ENCODE results near the gene IRX4.
"Not testable (repeated sequence)": the region's sequence is repeated elsewhere in the genome, so short reads cannot be mapped to it uniquely, and the experiment has no call there.

Gene IRX4

DNA sequence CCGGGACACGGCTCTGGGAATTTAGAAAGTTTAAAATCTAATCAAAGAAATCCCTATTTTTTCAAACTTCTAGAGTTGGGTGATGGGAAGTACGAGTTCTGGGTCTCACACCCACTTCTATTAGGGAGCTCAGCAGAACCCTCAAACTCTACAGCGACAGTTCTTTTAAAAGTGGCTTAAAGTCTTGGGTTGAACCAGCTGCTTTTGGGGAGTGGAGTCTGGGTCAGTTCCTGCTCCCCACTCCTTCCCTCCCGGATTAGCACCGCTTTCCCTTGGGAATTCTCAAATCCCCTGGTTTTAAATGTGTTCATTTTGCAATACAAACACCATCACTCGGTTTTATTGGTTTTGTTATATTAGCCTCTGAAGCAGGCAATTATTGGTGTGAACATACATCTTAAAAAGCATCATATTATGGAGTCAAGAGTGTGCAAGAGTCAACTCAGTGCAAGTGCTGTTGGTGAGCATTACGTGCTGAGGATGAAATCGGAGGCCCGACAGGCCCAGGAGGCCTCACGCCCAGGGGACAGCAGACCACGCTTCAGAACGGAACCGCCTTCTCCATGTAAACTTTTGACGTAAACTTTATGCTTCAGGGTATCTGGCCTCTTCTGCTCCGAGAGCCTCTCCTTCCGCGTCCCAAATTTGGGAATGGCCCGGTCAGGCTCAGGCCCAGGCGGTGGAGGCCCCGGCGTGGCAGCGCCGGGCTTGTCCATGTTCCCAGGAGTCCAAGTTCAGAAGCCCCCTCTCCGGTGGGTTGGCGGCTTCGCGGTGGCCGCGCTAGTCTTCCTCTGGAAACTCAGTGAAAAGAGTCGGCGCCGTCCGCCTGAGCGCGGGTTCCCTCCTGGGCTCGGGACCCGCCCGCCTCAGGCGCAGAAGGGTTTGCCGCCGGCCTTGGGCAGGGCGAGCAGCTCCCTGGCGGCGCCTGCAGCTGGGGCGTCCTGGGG is 5.3 kb downstream of the IRX4 start:
- DNase-seq, result no peak

DNA sequence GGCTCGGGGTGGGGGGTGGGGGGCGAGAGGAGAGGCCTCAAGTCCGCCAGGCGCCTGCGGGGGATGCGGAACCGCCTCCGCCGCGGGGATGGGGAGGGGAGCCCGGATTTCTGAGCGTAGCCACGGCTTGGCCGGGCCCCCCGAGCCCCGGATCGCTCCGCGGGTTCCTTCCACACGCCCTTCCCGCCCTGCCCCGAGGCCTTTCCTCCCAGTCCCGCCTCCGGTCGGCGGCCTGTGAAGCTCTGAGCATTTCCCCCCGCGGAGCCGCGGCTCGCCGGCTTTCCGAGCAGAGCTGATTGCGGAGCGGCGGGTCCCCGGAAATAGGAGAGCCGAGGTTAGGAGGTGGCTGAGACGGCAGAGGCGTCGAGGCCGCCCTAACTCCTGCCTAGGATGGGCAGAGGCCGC is 6.1 kb downstream of the IRX4 start:
- no peak for DNase-seq

DNA sequence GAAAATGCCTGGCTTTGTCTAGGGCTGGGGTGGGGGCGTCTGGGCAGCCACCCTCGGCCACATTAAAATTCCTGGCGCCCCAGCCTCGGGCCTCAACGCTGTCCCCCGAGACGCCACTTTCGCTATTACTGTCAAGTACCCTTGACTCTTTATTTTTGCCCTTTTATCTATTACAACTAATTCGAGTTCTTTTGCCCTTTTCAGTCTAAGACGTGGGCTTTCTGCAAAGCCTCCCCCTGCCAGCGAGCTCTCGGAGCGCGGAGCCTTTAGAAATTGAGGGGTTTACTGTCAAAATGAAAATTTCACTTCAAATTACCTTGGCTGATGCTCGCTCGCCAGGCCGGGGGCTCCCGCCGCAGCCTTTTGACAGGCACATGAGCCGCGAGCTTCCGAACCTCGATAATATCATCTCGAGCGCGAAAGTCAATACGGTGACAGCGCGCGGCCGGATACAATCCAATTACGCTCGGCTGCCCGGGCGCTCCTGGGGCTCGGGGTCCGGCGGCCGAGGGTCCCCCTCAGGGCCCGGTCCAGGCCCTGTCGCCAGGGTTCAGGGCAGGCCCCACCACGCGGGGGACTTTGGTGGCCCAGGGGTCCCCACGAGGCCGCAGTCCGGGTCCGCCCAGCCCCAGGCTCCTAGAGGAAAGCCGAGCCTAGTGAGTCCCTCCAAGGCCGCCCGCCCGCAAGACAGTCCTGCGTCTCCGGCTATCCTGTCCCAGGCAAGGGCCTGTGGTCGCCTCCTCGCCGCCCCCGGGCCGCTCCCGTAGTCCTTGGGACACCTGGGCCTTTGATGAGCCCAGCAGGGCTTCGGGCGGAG is 6.7 kb downstream of the IRX4 start:
- DNase-seq, result no peak

DNA sequence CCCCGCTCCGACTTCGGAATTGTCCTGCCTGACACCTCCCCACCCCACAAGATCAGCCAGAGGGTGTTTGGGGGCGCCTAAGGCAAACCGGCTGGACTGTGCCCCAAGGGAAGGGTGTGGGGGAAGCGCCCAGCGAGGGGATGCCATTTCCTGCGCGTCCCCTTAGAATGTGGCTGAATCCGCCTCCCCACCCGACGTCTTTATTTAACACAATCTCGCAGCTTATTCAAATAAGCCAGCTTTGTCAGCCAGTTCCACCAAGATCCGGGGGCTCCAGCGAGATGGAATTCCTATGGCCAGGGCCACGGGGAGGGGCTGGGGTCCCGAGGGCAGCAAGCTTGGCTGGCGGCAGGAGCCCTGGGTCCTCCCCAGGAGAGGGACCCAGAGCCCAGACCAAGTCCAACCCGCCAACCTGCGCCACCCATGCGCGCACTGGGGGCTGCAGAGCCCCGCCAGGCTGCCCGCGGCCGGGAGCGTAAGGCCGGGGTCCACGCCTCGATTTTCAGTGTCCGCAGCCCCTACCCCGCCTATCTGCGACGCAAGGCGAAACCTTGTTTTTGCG is 7.4 kb downstream of the IRX4 start:
- DNase-seq, result no peak

DNA sequence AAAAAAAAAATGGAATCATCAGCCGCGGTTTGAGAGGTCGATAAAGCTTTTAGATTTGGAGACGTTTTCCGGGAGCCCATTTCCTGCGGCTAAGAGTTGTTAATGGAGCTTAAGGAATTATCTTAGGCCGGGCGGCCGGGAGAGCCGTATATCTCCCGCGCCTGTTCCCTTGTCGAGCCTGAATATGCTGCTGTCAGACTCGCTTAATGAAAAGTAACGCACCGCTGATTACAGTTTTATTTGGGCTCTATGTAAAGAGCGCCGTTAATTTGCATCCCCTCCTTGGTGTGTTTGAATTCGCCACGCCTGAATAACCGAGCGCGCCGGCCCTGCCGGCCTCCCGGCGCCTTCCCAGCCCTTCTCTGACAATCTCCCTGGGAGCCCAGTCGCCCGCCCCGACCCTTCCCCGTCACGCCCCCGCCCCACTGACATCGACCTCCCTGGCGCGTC is 7.9 kb downstream of the IRX4 start:
- DNase-seq, result no peak

DNA sequence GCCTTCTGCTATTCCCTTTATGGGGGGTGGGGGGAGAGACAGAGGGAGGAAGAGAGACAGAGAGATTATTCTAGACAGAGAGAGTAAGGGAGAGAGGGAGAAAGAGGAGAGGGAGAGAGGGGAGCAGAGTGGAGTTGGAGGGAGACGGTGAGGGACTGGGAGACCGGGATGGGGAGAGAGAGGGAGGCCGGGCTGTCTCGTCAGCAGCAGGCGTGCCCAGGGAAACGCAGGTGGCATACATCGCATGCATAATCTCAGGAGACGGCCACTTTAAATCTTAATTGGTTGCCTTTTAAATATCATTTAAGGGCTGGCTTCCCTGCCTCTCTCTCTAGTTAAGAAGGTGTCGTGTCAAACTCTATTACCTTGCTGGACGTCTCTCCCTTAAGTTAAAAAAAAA is 8.4 kb downstream of the IRX4 start:
- no peak for DNase-seq

DNA sequence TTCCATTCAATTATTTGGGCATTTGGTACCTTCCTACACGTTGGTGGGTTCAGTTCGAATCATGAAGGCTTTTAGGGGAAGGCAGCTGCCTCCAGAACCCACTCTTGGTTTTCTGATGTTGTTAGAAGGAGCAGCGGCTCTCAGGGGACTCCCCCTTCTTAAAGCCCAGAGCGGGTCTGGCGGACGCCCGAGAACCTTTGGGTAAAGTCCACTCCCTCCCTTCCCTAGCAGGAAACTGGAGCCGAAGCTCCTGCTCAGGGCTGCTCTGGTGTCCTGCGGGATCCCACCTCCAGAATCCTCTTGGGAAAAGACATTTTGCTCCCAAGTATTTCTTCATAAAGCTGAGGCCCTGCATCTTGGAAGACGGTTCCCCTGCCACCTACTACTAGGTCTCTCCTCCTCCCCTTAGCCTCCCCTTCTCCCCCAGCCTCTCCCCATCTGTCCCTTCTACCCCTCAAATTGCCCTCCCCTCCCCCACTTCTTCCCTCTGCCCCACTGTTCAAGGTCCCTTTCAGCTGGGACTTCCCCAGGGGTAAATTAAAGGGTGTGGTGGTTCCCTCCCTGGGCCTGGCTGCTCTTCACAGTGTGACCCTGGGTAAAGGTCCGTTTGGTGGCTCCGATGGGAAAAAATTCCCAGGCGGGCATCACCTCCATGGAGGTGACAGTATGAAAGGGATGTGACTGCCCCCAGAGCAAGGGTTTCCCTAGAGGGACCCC is 9.3 kb downstream of the IRX4 start:
- no peak for DNase-seq

DNA sequence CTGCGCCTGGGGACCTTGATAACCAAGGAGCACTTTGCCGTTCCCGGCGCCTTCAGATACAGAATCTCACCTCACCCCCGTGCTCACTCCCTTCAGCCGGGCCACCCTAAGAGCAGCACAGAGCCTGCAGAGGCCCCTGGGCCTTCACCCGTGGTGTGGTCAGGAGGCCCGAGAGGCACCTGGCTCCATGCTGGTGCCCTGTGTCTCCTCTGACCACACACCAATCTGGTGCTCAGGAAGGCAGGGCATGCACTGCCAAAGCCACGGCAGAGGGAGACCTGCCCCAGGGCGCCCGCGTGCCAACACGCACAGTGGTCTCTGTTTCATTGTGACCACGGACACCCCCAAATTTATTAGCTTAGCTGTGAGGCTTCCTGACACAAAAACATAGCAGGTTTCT is 11.3 kb downstream of the IRX4 start:
- no peak for DNase-seq

DNA sequence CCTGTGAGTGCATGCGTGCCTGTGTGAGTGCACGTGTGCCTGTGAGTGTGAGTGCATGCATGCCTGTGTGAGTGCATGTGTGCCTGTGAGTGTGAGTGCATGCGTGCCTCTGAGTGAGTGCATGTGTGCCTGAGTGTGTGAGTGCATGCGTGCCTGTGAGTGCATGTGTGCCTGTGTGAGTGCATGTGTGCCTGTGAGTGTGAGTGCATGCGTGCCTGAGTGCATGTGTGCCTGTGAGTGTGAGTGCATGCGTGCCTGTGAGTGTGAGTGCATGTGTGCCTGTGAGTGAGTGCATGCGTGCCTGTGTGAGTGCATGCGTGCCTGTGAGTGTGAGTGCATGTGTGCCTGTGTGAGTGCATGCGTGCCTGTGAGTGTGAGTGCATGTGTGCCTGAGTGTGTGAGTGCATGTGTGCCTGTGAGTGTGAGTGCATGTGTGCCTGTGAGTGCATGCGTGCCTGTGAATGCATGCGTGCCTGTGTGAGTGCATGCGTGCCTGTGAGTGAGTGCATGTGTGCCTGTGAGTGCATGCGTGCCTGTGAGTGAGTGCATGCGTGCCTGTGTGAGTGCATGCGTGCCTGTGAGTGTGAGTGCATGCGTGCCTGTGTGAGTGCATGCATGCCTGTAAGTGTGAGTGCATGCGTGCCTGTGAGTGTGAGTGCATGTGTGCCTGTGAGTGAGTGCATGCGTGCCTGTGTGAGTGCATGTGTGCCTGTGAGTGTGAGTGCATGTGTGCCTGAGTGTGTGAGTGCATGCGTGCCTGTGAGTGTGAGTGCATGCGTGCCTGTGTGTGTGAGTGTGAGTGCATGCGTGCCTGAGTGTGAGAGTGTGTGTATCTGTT is 12.1 kb downstream of the IRX4 start:
- not testable (repeated sequence) for DNase-seq

DNA sequence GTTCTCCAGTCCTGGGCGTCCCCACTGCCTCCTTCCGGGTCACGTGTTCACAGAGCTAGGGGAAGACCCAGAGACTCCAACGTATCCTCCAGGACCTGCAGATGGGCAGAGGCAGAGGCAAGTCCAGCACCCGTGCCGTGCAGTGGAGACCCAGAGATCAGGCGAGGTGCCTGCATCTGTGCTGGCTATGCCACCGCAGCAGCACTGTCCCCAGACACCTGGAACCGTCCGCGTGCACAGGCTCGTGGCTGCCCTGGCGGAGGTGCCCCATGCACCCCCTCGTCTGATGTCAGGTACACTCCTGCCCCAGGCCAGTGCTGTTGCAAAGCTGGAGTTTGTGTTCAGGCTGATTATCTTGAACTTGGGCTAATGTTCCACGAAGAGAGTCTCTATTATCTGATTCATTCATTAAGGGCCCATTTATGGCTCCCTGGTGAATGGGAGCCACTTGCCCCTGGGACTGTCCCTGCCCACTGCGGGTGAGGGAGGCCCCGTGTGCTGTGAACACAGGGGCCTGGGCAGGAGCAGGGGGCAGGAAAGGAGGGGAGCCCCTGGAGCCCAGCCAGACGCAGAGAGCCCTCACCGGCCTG is 13.7 kb downstream of the IRX4 start:
- DNase-seq, result no peak

DNA sequence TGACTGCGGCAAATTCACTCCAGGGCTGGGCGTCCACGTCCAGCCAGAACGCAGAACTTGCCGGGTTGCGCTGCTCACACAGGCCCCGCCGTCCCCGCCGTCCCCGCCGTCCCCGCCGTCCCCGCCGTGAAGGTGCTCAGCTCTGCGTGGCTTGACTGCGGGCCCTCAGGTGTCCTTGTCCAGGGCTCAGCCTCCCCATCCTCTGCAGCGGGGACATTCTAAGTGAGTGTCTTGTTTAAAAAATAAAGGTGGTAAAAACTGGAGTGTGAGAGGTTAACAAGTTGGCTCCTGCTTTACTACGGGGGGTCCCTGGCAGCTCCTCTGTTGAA is 14.9 kb downstream of the IRX4 start:
- no peak for DNase-seq

DNA sequence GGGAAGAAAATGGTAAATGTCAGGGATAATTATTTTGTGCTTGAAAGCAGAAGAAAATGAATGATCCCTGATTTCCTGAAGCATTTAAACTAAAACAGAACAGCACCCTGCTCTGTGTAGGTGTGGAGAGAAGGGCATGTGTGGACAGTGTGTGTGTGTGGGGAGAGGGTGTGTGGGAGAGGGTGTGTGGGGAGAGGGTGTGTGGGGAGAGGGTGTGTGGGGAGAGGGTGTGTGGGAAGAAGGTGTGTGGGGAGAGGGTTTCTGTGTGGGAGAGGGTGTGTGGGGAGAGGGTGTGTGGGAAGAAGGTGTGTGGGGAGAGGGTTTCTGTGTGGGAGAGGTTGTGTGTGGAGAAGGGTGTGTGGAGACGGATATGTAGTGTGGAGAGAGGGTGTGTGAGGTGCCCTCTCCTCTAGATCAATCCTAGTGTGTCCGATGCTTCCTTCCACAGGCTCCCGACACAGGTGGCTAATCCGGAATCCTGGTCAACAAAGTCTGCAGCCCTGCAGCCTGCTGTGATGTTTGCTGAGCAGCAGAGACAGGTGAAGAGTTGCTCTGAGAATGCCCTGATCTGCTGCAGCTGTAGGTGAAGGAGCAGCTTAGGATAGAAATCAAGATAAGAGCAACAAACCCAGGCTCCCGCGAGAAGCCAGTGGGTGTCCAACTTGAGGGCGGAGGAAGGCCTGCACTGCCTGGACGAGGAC is 15.5 kb downstream of the IRX4 start:
- no peak for DNase-seq

DNA sequence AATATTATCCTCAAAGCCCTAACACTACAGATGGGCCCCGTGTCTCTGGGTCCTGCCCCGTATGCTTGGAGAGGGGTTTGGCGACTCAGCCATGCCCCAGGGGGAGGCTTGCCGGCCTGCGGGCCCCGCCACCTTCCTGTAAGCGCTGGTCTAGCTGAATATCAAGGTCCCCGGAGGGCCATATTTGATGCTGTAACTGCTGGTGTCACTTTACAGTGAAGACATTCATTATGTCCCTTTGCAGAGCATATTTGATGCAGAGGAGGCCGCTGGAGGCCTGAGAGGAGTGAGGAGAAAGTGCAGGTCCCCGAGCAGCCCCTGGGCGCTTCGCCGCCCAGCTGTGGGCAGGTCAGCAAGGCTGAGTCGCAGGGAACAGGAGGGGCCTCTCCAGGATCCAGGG is 16.8 kb downstream of the IRX4 start:
- no peak for DNase-seq

DNA sequence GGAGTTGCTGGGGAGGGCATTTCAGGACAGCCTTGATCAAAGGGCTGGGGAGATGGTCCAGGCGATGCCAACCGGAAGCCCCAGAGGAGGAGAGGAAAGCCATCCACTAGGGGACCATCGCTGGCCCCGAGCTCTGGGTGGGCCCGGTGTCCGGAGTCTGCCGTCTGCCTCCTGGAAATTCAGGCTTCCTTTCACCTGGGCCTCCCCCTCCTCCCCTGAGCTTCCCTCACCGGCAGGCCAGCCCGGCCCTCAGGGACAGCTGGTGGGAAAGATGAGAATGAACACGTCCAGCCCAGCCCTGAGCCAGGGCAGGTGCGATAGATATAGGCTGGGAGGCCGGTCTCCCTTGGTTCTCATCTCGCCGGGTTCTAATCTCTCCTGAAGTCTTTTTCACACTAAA is 17.2 kb downstream of the IRX4 start:
- no peak for DNase-seq

DNA sequence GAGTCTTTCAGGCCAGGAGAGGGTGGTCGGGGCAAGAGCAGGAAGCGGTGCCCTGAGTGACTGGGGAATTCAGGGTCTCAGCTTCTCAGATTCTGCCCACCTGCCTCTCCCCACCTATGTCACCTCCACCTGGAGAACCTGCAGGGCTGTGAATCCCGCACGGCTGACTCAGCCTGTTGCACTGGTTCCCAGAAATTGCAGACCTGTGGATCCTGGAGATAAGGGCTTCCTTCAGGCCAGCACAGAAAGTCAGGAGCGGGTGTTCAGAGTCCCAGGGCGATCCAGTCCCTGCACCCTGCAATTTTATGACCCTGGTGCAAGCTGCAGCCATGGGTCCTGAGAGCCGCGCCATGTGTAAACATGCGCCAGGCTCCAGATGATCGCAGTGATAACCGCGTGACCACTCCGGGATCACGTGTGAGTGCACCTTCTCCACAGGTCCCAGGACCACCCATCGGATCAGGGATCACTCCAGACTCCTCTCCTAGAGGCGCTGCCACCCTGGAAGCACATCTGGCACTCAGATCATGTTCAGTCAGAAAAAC is 17.8 kb downstream of the IRX4 start:
- DNase-seq, result no peak

DNA sequence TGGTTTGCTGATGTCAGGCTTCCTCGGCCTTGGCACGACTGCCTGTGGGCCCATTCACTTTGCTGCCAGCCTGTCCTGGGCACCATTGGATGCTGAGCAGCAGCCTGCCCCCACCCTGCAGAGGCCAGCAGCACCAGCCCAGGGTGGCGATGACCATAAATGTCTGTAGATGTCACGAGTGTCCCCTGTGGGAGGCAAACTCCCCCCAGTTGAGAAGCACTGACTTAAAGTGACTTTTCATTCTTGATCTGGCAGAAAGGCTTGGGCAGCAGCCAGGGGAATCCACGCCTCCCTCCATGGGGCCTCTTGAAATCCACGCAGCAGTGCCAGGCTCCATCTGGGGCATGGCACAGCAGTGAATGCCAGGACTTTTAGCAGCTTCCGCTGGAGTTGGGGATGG is 21.8 kb downstream of the IRX4 start:
- DNase-seq, result no peak

DNA sequence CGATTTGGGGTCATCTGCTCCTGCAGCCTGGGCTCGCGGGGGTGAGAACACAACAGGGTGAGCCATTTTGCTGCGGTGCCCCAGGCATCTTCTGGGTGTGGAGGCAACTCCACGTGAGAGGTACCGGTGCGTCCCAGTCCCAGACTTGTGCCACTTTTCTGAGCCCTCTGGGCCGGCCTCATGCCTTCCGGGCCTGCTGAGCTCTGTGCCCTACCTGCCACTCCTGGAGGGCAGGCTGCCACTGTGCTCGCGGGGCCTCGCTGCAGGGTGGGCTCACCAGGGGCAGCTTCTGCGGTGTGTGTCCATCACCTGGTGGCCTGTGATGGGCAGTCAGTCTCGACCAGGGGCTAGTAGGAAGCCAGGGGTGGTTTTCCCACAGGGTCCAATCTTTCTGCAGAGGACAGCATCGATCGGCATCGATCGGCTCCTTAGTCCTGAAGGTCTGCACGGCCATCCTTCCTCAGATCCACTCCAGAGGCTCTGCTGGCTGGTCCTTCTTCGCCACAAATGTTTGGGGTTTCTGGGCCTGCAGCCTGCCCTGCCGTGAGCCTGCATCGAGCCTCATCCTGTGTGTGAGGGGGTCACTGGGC is 22.6 kb downstream of the IRX4 start:
- DNase-seq, result no peak

DNA sequence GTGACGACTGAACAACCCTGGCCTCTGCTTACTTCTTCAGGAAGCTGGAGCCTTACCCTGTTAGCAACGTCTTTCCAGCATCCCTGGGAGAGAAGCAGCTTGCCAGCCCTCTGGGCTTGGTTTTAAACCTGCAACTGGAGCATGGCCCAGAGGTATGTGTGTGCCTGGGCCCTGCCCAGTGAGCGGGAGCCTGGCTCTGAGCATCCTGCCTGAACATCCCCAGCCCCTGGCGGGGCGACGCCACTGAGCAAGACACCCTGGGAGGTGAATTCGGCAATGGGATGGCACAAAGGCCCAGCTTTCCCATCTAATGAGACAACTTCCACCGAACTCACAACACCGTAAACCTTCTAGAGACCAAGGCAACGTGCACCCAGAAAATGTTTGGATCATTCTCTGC is 23.6 kb downstream of the IRX4 start:
- DNase-seq, result no peak

DNA sequence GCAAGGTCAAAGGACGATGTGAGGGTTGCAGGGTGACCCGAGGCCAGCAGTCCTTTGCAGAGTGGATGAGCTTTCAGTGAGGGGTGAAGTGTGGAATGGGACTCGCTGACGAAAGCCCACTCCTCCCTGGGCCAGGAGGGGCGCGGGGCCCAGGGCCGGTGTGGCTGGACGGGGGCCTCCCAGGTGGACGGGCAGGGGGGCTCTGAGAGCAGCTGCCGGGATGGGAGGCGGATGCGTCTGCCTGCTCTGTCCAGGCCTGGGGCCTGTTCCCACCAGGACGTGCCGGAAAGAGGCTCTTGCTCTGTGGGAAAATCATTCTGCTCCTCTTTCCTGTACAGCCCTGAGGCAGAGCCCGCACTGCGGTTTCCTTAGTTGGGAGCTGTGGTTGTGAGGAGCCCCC is 24.3 kb downstream of the IRX4 start:
- no peak for DNase-seq

DNA sequence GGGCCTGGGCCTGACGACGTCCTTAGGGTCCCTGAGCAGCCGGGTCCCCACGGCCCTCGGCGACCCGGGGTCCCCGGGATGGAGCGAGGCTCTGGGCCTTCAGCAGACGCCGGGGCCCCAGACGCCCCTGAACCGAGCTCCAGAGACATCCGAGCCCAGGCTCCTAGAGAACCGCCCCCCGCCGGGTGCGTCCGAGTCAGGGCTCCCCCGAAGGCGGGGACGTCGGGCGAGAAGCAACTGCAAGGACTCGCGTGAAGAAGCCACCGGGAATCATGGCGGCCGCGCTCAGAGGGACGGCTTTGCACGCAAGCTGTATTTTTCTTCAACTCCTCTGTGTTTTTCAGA is 25.5 kb downstream of the IRX4 start:
- no peak for DNase-seq

Measured in KG1 (cell line).